Gastroesophageal sphincter (tissue), 3 donors: ENCODE measurements around the gene NINL.

Experiments
- EP300 ChIP-seq: sonication (generic); formaldehyde crosslinking; IDR thresholded peaks from one replicate; pipeline ENCODE4 v1.6.1; 2017; ENCODE audit warnings: antibody characterized with exemption, mild to moderate bottlenecking
- POLR2A ChIP-seq, 2 donors: fragments of 450-650 bp; IDR thresholded peaks; one replicate each; pipeline ENCODE4 v1.6.1; 2017; ENCODE audit warnings: antibody characterized with exemption in 2 of 2, mild to moderate bottlenecking in 2 of 2, moderate library complexity in 1 of 2
- POLR2AphosphoS5 ChIP-seq: sonication (generic); formaldehyde crosslinking; IDR thresholded peaks from one replicate; pipeline ENCODE4 v1.6.1; 2017; ENCODE audit warnings: antibody characterized with exemption
- TF ChIP-seq, protein P1 (sequence below), 4 experiments: fragments of 200-600 bp in 2 of 4; fragments of 450-650 bp in 2 of 4; sonication (generic) in 1 of 4; IDR thresholded peaks; one replicate each; pipeline ENCODE4 v1.5.1; 2017 to 2019; ENCODE audit warnings: antibody characterized with exemption in 4 of 4, mild to moderate bottlenecking in 2 of 4, moderate library complexity in 2 of 4

- TF ChIP-seq, protein P1, sequence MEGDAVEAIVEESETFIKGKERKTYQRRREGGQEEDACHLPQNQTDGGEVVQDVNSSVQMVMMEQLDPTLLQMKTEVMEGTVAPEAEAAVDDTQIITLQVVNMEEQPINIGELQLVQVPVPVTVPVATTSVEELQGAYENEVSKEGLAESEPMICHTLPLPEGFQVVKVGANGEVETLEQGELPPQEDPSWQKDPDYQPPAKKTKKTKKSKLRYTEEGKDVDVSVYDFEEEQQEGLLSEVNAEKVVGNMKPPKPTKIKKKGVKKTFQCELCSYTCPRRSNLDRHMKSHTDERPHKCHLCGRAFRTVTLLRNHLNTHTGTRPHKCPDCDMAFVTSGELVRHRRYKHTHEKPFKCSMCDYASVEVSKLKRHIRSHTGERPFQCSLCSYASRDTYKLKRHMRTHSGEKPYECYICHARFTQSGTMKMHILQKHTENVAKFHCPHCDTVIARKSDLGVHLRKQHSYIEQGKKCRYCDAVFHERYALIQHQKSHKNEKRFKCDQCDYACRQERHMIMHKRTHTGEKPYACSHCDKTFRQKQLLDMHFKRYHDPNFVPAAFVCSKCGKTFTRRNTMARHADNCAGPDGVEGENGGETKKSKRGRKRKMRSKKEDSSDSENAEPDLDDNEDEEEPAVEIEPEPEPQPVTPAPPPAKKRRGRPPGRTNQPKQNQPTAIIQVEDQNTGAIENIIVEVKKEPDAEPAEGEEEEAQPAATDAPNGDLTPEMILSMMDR (IDR thresholded peaks at IDR 0.05): no peak
- TF ChIP-seq POLR2AphosphoS5 (no peak), POLR2A (IDR thresholded peaks at IDR 0.05) (no peak), EP300 (no peak)
Observed at GRCh38 chr20:25494506-25495188, 90.7 kb downstream of the NINL start.
